AG10803 (cell line): ENCODE measurements around the gene HSPB6.
"Not testable (repeated sequence)": the region's sequence is repeated elsewhere in the genome, so short reads cannot be mapped to it uniquely, and the experiment has no call there.

ENCODE experiments used
- DNase-seq: peaks from one replicate; pipeline ENCODE4 v3.0.0; 2010; ENCODE audit warnings: low read depth
- H3K4me3 ChIP-seq: 2 replicates; pipeline ENCODE4 v1.5.1; 2011; ENCODE audit warnings: mild to moderate bottlenecking, low read length, control low read depth
- TF ChIP-seq, protein P1 (sequence below): conservative IDR thresholded peaks from 2 replicates; pipeline ENCODE4 v1.5.1; 2011; ENCODE audit warnings: mild to moderate bottlenecking, low read length, control low read depth, inconsistent platforms

Gene HSPB6

DNA sequence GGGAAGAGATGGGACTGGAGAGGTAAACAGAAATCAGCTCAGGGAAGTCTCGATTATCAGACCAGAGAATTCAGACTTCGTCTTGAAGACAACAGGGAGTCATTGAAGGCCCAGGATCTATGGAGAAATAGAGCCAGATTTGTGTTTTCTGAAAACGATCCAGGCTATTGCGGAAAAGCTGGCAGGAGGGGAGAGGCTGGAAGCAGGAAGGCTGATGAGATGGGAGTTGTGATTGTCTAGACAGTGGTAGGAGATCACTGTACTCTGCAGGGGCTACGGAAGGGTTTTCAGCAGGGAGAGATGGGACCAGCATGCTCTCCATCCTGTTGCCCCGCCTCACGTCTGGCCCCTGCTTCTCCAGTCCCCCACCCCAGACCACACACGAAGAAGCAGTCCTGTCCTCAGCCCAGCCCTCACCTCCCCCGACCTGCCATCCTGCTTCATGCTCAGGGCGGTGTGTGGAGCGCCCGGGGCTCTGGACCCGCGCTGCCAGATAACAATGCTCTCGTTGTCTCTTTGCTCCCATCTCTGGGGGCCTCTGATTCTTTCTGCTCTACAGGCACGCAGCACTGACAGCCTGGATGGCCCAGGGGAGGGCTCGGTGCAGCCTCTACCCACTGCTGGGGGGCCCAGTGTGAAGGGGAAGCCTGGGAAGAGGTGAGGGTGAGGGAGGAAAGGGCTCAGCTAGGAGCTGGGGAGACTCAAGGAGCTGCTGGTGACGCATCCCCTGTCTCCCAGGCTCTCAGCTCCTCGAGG lies 20.4 kb upstream of the HSPB6 start:
- DNase-seq = no peak
- TF ChIP-seq, protein P1, sequence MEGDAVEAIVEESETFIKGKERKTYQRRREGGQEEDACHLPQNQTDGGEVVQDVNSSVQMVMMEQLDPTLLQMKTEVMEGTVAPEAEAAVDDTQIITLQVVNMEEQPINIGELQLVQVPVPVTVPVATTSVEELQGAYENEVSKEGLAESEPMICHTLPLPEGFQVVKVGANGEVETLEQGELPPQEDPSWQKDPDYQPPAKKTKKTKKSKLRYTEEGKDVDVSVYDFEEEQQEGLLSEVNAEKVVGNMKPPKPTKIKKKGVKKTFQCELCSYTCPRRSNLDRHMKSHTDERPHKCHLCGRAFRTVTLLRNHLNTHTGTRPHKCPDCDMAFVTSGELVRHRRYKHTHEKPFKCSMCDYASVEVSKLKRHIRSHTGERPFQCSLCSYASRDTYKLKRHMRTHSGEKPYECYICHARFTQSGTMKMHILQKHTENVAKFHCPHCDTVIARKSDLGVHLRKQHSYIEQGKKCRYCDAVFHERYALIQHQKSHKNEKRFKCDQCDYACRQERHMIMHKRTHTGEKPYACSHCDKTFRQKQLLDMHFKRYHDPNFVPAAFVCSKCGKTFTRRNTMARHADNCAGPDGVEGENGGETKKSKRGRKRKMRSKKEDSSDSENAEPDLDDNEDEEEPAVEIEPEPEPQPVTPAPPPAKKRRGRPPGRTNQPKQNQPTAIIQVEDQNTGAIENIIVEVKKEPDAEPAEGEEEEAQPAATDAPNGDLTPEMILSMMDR = no peak
- no peak overlapping the region for H3K4me3 ChIP-seq

GRCh38 chr19:35776102-35776788 lies 19.4 kb upstream of the HSPB6 start:
- TF ChIP-seq, protein P1 = no peak
- H3K4me3 ChIP-seq = peak overlapping the region; percentile 72

DNA sequence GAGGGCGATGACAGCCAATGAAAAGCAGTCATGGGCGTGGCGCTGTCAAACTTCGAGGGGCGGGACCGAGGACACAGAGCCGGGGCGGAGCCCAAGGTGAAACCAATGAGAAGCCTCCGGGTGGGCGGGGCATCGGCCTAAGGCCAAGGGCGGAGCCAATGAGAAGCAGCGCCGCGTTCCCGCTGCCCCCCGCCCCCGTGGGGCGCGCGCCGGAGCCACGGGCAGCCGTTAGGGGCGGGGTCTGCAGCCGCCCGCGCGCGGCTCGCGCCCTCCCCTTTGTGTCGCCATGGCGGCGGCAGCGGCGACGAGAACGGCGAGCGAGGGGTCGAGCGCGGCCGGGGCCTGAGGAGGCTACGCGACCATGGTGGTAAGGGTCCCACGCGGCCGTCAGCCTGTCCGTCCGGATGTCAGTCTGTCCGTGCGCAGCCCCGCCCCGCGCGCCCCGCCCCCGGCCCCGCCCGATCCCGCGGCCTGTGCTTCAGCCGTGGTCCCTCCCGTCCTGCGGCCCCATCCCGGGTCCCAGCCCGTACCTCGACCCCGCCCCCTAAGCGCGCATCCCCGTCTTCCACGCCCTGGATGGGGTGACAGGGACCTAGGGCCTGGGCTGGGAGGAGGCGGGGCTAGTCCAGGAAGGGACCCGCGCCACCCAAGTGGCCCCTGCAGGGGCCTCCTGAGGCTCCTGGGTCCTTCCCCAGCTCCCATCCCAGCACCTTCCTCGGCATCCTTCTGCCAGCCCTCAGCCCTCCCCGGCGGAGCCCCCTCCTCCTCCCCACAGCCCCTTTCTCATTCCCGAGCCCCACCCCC lies 18.7 kb upstream of the HSPB6 start, which contains the start of gene ARHGAP33:
TSS of gene ARHGAP33 (plus strand) at position 267 of the 804 bp plus-strand sequence. CDS start at position 362, 95 bp downstream.
- TF ChIP-seq, protein P1 = no peak
- peak; percentile 91 for DNase-seq
- H3K4me3 ChIP-seq = peak within 1 kb of the TSS; percentile 72

More at GRCh38 chr19:35776102-35776788, 19.4 kb upstream of the HSPB6 start:
- no peak for DNase-seq

GRCh38 chr19:35775046-35775297 lies 18.1 kb upstream of the HSPB6 start:
- peak overlapping the region; percentile 53 for H3K4me3 ChIP-seq
- no peak for DNase-seq
- TF ChIP-seq, protein P1 = no peak

GRCh38 chr19:35774274-35775045 lies 17.6 kb upstream of the HSPB6 start:
- DNase-seq = no peak
- TF ChIP-seq, protein P1 = no peak
- H3K4me3 ChIP-seq = peak overlapping the region; percentile 53

GRCh38 chr19:35773020-35773806 lies 16.4 kb upstream of the HSPB6 start:
- TF ChIP-seq, protein P1 = no peak
- H3K4me3 ChIP-seq = no peak overlapping the region
- peak; percentile 19 for DNase-seq

DNA sequence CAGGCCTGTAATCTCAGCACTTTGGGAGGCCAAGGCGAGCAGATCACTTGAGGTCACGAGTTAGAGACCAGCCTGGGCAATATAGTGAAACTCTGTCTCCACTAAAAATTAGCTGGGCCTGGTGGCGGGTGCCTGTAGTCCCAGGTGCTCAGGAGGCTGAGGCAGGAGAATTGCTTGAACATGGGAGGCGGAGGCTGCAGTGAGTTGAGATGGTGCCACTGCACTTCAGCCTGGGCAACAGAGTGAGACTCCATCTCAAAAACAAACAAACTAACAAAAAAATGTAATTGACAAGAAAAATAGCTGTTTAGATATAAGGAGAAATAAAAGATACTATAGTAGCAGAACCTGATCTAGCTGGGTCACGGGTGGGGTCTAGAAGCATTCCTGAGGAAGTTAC lies 15.5 kb upstream of the HSPB6 start:
- not testable (repeated sequence) for H3K4me3 ChIP-seq, DNase-seq
